Measurements from ENCODE around the gene HNRNPUL1. TPM values are rescaled to one million over a fixed set of nuclear protein-coding genes. Genes with fewer than 3 reads are reported as not detected.

HNRNPUL1 gene
- total RNA-seq, 4 donors from 2014 or later: 148 to 207 (median 179) TPM

DNA sequence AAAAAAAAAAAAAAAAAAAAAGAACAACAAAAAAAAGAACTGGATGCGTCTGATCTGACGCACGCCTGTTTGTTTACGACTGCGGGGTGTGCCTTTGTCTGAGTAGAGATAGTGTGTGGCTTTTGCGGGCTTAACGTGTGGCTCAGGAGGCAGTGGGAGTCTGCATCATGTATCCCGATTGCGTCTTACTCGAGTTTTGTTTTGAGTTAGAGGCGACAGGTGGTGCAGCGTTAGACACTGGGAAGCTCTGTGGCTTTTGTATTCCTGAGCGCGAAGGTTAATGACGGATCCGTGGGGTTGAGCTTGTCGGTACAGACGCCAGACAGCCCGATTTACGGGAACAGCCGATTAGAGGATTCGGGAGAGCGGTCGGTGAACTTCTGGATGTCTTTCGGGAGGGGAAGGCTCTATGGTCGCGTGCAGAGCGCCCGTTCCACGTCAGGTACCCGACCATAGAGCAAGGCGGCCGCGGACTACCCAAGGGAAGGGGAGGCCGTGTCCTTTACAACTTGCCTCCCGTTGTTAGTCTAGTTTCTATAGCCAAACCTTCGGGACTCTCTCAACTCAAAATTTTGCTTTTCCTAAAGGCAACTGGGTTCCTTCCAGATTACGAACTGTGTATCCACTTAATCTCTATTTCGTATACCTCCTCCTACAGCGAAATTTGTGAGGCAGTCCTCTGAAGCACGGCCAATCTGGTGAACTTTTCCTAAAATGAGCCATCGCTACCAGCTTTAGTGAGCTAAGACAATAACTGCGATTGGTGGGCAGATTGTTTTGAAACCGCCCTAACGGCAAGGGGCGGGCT lies 926 bp upstream of the HNRNPUL1 start:
- peaks cover 21 to 32% (median 23%) of the 10 kb centered on the region in 4 donors for H3K36me3 ChIP-seq
- under 1% methylated on average over 46 of the region's 46 CpGs for WGBS
- H3K9me3 ChIP-seq: no peaks in the 10 kb centered on the region
- peak; percentile 95 for DNase-seq (ENCODE audit: extremely low spot score)
- TF ChIP-seq POLR2AphosphoS5 (IDR thresholded peaks at IDR 0.05): peak; percentile 94 to 96
- TF ChIP-seq POLR2A (IDR thresholded peaks at IDR 0.05; ENCODE audit: low read depth): peak; percentile 44
- TF ChIP-seq, protein P1, sequence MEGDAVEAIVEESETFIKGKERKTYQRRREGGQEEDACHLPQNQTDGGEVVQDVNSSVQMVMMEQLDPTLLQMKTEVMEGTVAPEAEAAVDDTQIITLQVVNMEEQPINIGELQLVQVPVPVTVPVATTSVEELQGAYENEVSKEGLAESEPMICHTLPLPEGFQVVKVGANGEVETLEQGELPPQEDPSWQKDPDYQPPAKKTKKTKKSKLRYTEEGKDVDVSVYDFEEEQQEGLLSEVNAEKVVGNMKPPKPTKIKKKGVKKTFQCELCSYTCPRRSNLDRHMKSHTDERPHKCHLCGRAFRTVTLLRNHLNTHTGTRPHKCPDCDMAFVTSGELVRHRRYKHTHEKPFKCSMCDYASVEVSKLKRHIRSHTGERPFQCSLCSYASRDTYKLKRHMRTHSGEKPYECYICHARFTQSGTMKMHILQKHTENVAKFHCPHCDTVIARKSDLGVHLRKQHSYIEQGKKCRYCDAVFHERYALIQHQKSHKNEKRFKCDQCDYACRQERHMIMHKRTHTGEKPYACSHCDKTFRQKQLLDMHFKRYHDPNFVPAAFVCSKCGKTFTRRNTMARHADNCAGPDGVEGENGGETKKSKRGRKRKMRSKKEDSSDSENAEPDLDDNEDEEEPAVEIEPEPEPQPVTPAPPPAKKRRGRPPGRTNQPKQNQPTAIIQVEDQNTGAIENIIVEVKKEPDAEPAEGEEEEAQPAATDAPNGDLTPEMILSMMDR (IDR thresholded peaks at IDR 0.05): no peak
- TF ChIP-seq EP300 (IDR thresholded peaks at IDR 0.05): no peak
- H3K27me3 ChIP-seq: no peaks in the 10 kb centered on the region
- intact Hi-C loops (cut with DNase I): no loop called here
- peak overlapping the region; percentile 94 to 99 (median 96) for H3K27ac ChIP-seq (replicated peaks in 1 of 4)
- peak overlapping the region; percentile 58 to 83 (median 66) for H3K4me3 ChIP-seq
- H3K4me1 ChIP-seq: peaks cover 34 to 44% (median 40%) of the 10 kb centered on the region in 4 donors

DNA sequence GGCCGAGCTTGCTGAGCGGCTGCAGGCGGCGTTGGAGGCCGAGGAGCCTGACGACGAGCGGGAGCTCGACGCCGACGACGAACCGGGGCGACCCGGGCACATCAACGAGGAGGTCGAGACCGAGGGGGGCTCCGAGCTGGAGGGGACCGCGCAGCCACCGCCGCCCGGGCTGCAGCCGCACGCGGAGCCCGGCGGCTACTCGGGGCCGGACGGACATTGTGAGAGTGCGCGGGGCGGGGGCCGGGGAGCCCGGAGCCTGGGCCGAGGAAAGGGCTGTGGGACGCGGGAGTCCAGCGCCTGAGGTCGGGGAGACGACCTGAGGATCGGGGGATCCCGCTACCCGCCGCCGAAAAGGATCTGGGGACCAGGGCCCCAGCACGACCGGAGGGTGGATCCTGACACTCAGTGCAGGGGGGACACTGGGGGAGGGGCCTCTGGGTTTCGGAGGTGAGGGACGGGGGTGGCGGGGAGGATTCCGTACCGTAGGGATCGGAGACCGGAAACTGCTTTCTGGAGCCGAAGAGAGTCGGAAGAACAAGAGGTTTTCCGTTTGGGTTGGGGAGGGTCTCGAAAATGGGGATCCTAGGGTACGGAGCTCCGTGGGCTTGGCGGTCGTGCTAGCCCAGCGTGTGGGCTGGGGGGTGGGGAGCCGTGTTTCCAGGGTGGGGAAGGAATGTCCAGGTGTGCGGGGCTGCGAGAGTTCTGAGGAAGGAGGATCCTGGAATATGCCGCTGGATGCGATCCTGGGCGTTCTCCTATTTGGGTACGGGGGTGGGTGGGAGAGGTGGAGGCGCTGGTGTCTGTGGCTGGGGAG lies 616 bp downstream of the HNRNPUL1 start:
- Histone ChIP-seq H3K4me3 (peak overlapping the region; percentile 86 to 100 (median 92)), H3K27ac (replicated peaks in 1 of 4) (peak overlapping the region; percentile 99 to 100 (median 99)), H3K27me3 (no peaks in the 10 kb centered on the region), H3K36me3 (peaks cover 21 to 32% (median 23%) of the 10 kb centered on the region in 4 donors), H3K4me1 (peaks cover 34 to 44% (median 40%) of the 10 kb centered on the region in 4 donors), H3K9me3 (no peaks in the 10 kb centered on the region)
- intact Hi-C loops (cut with DNase I): loop anchor here (2.0 kb wide), 1 partner anchor 44 kb away; no protein-coding TSS in a partner anchor
- under 1% methylated on average over 35 of the region's 75 CpGs for WGBS
- DNase-seq (ENCODE audit: extremely low spot score): no peak
- TF ChIP-seq EP300 (IDR thresholded peaks at IDR 0.05): no peak
- TF ChIP-seq, protein P1 (IDR thresholded peaks at IDR 0.05): peak in 1 of 3 experiments; percentile 8
- TF ChIP-seq POLR2AphosphoS5 (IDR thresholded peaks at IDR 0.05): no peak

DNA sequence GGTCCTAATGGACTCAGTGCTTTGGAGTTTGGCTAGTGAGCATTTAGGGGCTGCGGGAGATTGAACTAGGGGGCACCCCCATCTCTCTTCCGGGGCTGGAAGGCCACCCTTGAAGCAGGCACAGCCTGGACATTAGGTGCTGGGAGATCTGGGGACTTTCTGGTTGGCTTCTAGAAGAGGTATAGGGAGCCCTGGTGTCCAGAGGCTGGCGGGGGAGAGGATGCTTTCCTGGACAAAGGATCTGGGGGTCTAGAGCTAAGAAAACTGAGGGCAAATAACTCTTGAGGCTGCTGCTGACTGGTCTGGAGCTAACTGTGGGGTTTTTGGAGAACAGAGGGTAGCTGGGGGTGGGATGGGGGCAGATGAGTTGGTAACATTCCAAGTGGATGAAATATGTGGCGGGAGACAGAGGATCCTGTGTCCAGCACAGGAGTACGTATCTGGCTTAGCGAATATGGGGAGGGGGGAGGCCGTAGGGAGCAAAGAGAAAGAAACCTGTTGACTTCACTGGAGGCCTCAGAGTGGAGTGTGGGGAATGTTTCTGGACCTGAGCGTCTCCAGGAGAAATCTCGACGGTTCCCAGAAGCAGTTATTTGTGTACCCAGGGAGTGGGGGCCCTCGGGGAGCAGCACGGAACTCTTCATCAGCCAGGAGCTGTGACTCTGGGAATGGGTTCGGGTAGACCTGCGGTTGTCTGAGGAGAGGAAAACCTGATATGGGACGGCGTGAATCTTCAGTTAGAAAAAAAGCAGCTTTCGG lies 1.4 kb downstream of the HNRNPUL1 start:
- H3K36me3 ChIP-seq: peaks cover 28 to 33% (median 29%) of the 10 kb centered on the region in 4 donors
- intact Hi-C loops (cut with DNase I): loop anchor here (2.0 kb wide), 1 partner anchor 43 kb away; no protein-coding TSS in a partner anchor
- no peaks in the 10 kb centered on the region for H3K27me3 ChIP-seq
- no peak for DNase-seq (ENCODE audit: extremely low spot score)
- peak overlapping the region; percentile 99 to 100 (median 99) for H3K27ac ChIP-seq (replicated peaks in 1 of 4)
- no peaks in the 10 kb centered on the region for H3K9me3 ChIP-seq
- H3K4me1 ChIP-seq: peaks cover 34 to 44% (median 40%) of the 10 kb centered on the region in 4 donors
- TF ChIP-seq POLR2A (IDR thresholded peaks at IDR 0.05; ENCODE audit: low read depth) (no peak), EP300 (IDR thresholded peaks at IDR 0.05) (no peak), POLR2AphosphoS5 (IDR thresholded peaks at IDR 0.05) (no peak)
- TF ChIP-seq, protein P1 (IDR thresholded peaks at IDR 0.05): no peak
- 13% methylated on average over 17 of the region's 17 CpGs for WGBS
- peak overlapping the region; percentile 86 to 100 (median 92) for H3K4me3 ChIP-seq

DNA sequence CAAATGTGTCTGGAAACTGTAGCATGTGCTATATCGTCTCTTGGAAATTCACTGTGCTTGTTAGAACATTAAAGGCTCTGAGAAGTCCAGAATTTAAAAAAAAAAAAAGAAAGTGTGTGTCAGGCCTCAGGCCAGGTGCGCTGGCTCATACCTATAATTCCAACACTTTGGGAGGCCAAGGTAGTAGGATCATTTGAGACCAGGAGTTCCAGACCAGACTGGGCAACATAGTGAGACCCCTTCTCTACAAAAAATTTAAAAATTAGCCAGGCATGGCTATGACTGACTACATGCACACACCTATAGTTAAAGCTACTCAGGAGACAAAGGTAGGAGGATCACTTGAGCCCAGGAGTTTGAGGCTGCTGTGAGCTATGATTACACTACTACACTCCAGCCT lies 4.9 kb downstream of the HNRNPUL1 start:
- Histone ChIP-seq H3K36me3 (peaks cover 63 to 67% (median 64%) of the 10 kb centered on the region in 4 donors), H3K9me3 (no peaks in the 10 kb centered on the region), H3K27ac (replicated peaks in 1 of 4) (no peak overlapping the region), H3K4me1 (peaks cover 27 to 33% (median 30%) of the 10 kb centered on the region in 4 donors), H3K4me3 (no peak overlapping the region), H3K27me3 (no peaks in the 10 kb centered on the region)
- 91% methylated on average over 2 of the region's 2 CpGs for WGBS
- intact Hi-C loops (cut with DNase I): no loop called here
- DNase-seq (ENCODE audit: extremely low spot score): no peak
- TF ChIP-seq POLR2AphosphoS5 (IDR thresholded peaks at IDR 0.05) (no peak), POLR2A (IDR thresholded peaks at IDR 0.05; ENCODE audit: low read depth) (no peak), EP300 (IDR thresholded peaks at IDR 0.05) (no peak)
- TF ChIP-seq, protein P1 (IDR thresholded peaks at IDR 0.05): no peak
